Suprapubic skin (tissue), 4 donors: Measurements from ENCODE around the gene PGBD2. TPM values are rescaled to one million over a fixed set of nuclear protein-coding genes. Genes with fewer than 3 reads are reported as not detected.
A peak's percentile ranks its signal among the peaks of the same experiment; 100 is the strongest.

Experiments used
- DNase-seq, 2 donors: peaks; one replicate each; pipeline ENCODE4 v3.0.0-alpha.2; 2019; ENCODE audit warnings: low spot score in 2 of 2
- H3K27ac ChIP-seq: fragments of 200-600 bp; sonication (generic); one replicate; pipeline ENCODE4 v1.5.1; 2019
- H3K27me3 ChIP-seq: fragments of 200-600 bp; sonication (generic); one replicate; pipeline ENCODE4 v1.5.1; 2019
- H3K36me3 ChIP-seq: fragments of 200-600 bp; sonication (generic); one replicate; pipeline ENCODE4 v1.5.1; 2019
- H3K4me1 ChIP-seq: fragments of 200-600 bp; sonication (generic); one replicate; pipeline ENCODE4 v1.5.1; 2019
- H3K4me3 ChIP-seq: fragments of 200-600 bp; sonication (generic); one replicate; pipeline ENCODE4 v1.5.1; 2019; ENCODE audit warnings: mild to moderate bottlenecking
- H3K9me3 ChIP-seq: fragments of 200-600 bp; sonication (generic); one replicate; pipeline ENCODE4 v1.5.1; 2019
- CTCF ChIP-seq, 2 donors: fragments of 200-600 bp in 1 of 2; fragments of 450-650 bp in 1 of 2; sonication (generic) in 1 of 2; IDR thresholded peaks; one replicate each; pipeline ENCODE4 v1.5.1; 2016 to 2019; ENCODE audit warnings: antibody characterized with exemption in 2 of 2, mild to moderate bottlenecking in 1 of 2, moderate library complexity in 1 of 2
- EP300 ChIP-seq: sonication (generic); formaldehyde crosslinking; IDR thresholded peaks from one replicate; pipeline ENCODE4 v1.6.1; 2017; ENCODE audit warnings: antibody characterized with exemption
- POLR2A ChIP-seq, 2 donors: fragments of 450-650 bp; IDR thresholded peaks; one replicate each; pipeline ENCODE4 v1.6.1; 2017; ENCODE audit warnings: antibody characterized with exemption in 2 of 2, mild to moderate bottlenecking in 2 of 2, moderate library complexity in 2 of 2
- POLR2AphosphoS5 ChIP-seq, 3 donors: sonication (generic); formaldehyde crosslinking; IDR thresholded peaks; one replicate each; pipeline ENCODE4 v1.6.1; 2017; ENCODE audit warnings: antibody characterized with exemption in 3 of 3
- WGBS: methylation state at CpG from one replicate; pipeline ENCODE4 v1.1.5; 2018; 5-methylcytosine and 5-hydroxymethylcytosine counted together
- total RNA-seq, 4 donors: library from RNA; depleted of rRNA; stranded (reverse); fragments of >200 nt; gene quantifications; one replicate each; pipeline ENCODE4 v1.1.0, GENCODE V29; 2016

PGBD2 gene
- total RNA-seq, 4 donors from 2014 or later, result 11.0 to 14.2 (median 11.5) TPM

GRCh38 chr1:248862998-248863881, 42.8 kb upstream of the PGBD2 start:
- peak in 1 of 3 donors; percentile 63 for TF ChIP-seq POLR2AphosphoS5 (IDR thresholded peaks at IDR 0.05)
- TF ChIP-seq CTCF (IDR thresholded peaks at IDR 0.05), result no peak
- peaks cover 28% of the 10 kb centered on the region for H3K4me1 ChIP-seq
- peak; percentile 94 to 95 for DNase-seq
- no peaks in the 10 kb centered on the region for H3K27me3 ChIP-seq
- no peaks in the 10 kb centered on the region for H3K9me3 ChIP-seq
- 31% methylated on average over 22 of the region's 46 CpGs for WGBS
- peak overlapping the region; percentile 62 for H3K27ac ChIP-seq
- H3K4me3 ChIP-seq, result peak overlapping the region; percentile 65
- no peaks in the 10 kb centered on the region for H3K36me3 ChIP-seq

- H3K36me3 ChIP-seq, result no peaks in the 10 kb centered on the region
- H3K27me3 ChIP-seq, result no peaks in the 10 kb centered on the region
- 97% methylated on average over 3 of the region's 3 CpGs for WGBS
- TF ChIP-seq POLR2AphosphoS5 (IDR thresholded peaks at IDR 0.05) (no peak), CTCF (IDR thresholded peaks at IDR 0.05) (no peak), POLR2A (IDR thresholded peaks at IDR 0.05) (no peak), EP300 (no peak)
- H3K27ac ChIP-seq, result no peak overlapping the region
- peak overlapping the region; percentile 87 for H3K4me3 ChIP-seq
- peaks cover 13% of the 10 kb centered on the region for H3K4me1 ChIP-seq
- no peak for DNase-seq
- H3K9me3 ChIP-seq, result no peaks in the 10 kb centered on the region
Observed at GRCh38 chr1:248871837-248872401, 34.1 kb upstream of the PGBD2 start.

GRCh38 chr1:248872752-248873408, 33.2 kb upstream of the PGBD2 start:
- Histone ChIP-seq H3K9me3 (no peaks in the 10 kb centered on the region), H3K27me3 (no peaks in the 10 kb centered on the region), H3K4me3 (peak overlapping the region; percentile 87), H3K36me3 (no peaks in the 10 kb centered on the region), H3K27ac (peak overlapping the region; percentile 93), H3K4me1 (peaks cover 13% of the 10 kb centered on the region)
- under 1% methylated on average over 27 of the region's 31 CpGs for WGBS
- peak in 1 of 2 donors; percentile 79 for DNase-seq
- no peak for TF ChIP-seq POLR2AphosphoS5 (IDR thresholded peaks at IDR 0.05)
- no peak for TF ChIP-seq EP300
- TF ChIP-seq POLR2A (IDR thresholded peaks at IDR 0.05), result no peak
- TF ChIP-seq CTCF (IDR thresholded peaks at IDR 0.05), result no peak

DNA sequence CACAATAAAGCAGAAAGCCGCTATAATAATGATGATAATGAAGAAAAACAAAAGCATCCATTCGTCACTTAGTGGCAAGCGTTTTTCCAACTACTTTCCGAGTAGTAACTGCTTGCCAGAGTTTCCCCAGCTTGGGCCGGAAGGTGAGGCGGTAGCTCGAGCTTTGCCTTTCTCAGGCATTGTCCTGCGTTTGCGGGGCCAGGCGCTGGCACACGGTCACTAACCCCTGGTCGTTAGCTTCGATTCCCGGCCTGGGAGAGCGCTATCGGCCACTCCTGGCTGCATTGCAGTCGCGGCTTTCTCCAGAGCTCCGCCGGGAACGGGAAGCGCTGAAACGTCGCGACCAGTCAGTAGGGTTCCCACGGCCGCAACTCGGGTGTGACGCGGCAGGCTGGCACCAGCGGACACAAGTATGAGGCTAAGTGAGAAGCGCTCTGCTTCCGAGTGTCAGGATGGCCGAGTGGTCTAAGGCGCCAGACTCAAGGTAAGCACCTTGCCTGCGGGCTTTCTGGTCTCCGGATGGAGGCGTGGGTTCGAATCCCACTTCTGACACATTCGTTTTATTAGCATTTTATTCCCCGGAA, 32.5 kb upstream of the PGBD2 start:
- no peaks in the 10 kb centered on the region for H3K36me3 ChIP-seq
- peak overlapping the region; percentile 87 for H3K4me3 ChIP-seq
- DNase-seq, result peak; percentile 97 to 98
- H3K27ac ChIP-seq, result peak overlapping the region; percentile 93
- H3K4me1 ChIP-seq, result peaks cover 13% of the 10 kb centered on the region
- H3K9me3 ChIP-seq, result no peaks in the 10 kb centered on the region
- H3K27me3 ChIP-seq, result no peaks in the 10 kb centered on the region
- TF ChIP-seq CTCF (IDR thresholded peaks at IDR 0.05) (no peak), POLR2A (IDR thresholded peaks at IDR 0.05) (peak; percentile 29 to 34), EP300 (no peak), POLR2AphosphoS5 (IDR thresholded peaks at IDR 0.05) (peak in 2 of 3 donors; percentile 71 to 88)
- under 1% methylated on average over 31 of the region's 41 CpGs for WGBS
